Panc1 (cell line): Measurements from ENCODE around the gene RAB7B. TPM values are rescaled to one million over a fixed set of nuclear protein-coding genes. Genes with fewer than 3 reads are reported as not detected.

Source experiments
- ATAC-seq: fragments of 200-7000 bp; cut with Tn5 transposase; 2 replicates; pipeline ENCODE4 v1.9.1; 2020; ENCODE audit warnings: mild to moderate bottlenecking, moderate library complexity
- BruUV-seq: library from RNA; stranded (reverse); fragments of 400-500 nt; replicated peaks from 2 replicates; lab custom pipeline; 2021; lab: Mats Ljungman, UMichigan
- CTCF ChIA-PET: fragments of 300-600 bp; sonication (Branson Sonifier 250); formaldehyde crosslinking; loops from one replicate; lab custom pipeline; 2022; ENCODE audit warnings: antibody characterized with exemption; lab: Charles Lee
- POLR2A ChIA-PET: fragments of 300-600 bp; sonication (Branson Sonifier 250); formaldehyde crosslinking; loops from one replicate; lab custom pipeline; 2022; ENCODE audit warnings: antibody characterized with exemption; lab: Charles Lee
- DNase-seq: peaks from one replicate; pipeline ENCODE4 v3.0.0-alpha.2; 2010; ENCODE audit warnings: low read depth, low spot score
- H3K27ac ChIP-seq: 2 replicates; pipeline ENCODE4 v1.5.1; 2011; ENCODE audit warnings: mild to moderate bottlenecking, low read length, inconsistent platforms
- H3K27me3 ChIP-seq: fragments of 200-500 bp; sonication (Bioruptor generic); 2 replicates; pipeline ENCODE4 v1.6.0; 2014; ENCODE audit warnings: low read length, inconsistent platforms; ENCODE audit not compliant: control insufficient read depth, insufficient read depth
- H3K36me3 ChIP-seq: fragments of 200-500 bp; sonication (Bioruptor generic); 2 replicates; pipeline ENCODE4 v1.5.1; 2014; ENCODE audit warnings: inconsistent platforms, mild to moderate bottlenecking, low read length, moderate library complexity; ENCODE audit not compliant: control insufficient read depth, insufficient read depth
- H3K4me1 ChIP-seq: 2 replicates; pipeline ENCODE4 v1.5.1; 2011; ENCODE audit warnings: inconsistent platforms, mild to moderate bottlenecking, low read length, moderate library complexity; ENCODE audit not compliant: control insufficient read depth, insufficient read depth
- H3K4me3 ChIP-seq, 2 experiments: 2 replicates each; pipeline ENCODE4 v1.5.1; 2011 to 2012; ENCODE audit warnings: low read depth in 2 of 2, low read length in 2 of 2, mild to moderate bottlenecking in 2 of 2, inconsistent platforms in 1 of 2, moderate library complexity in 1 of 2
- H3K9me3 ChIP-seq: fragments of 200-500 bp; sonication (Bioruptor generic); 2 replicates; pipeline ENCODE4 v1.5.1; 2014; ENCODE audit warnings: low read depth, mild to moderate bottlenecking, inconsistent platforms, low read length, moderate library complexity; ENCODE audit not compliant: control insufficient read depth, insufficient read depth
- CTCF ChIP-seq: fragments of 450-650 bp; IDR thresholded peaks from 2 replicates; pipeline ENCODE4 v1.5.1; 2017; ENCODE audit warnings: mild to moderate bottlenecking
- POLR2AphosphoS5 ChIP-seq: IDR thresholded peaks from 2 replicates; pipeline ENCODE4 v1.6.1; 2012; ENCODE audit warnings: mild to moderate bottlenecking, low read depth, low read length, moderate library complexity
- REST ChIP-seq, 2 experiments: IDR thresholded peaks; 2 replicates each; pipeline ENCODE4 v1.6.1; 2011 to 2012; ENCODE audit warnings: low read depth in 2 of 2, control low read depth in 1 of 2, low read length in 1 of 2, mild to moderate bottlenecking in 1 of 2, moderate library complexity in 1 of 2; ENCODE audit not compliant: insufficient read depth in 1 of 2
- SIN3A ChIP-seq: IDR thresholded peaks from 2 replicates; pipeline ENCODE4 v1.6.1; 2012; ENCODE audit warnings: low read depth, mild to moderate bottlenecking, low read length, moderate library complexity, borderline replicate concordance; ENCODE audit not compliant: insufficient read depth
- TCF7L2 ChIP-seq: IDR thresholded peaks from 2 replicates; pipeline ENCODE4 v1.6.1; 2011; ENCODE audit warnings: mild to moderate bottlenecking, low read depth, low read length, inconsistent platforms
- in situ Hi-C: cut with HindIII; loops from 2 replicates; pipeline ENCODE4 v1.10.0; 2016; ENCODE audit warnings: low sequenced_read_pairs, low pct_unique_long_range_greater_than_20kb
- intact Hi-C: fragments of 100-400 bp; cut with micrococcal nuclease; formaldehyde crosslinking; loops from one replicate; pipeline ENCODE4 v1.10.0; 2022; ENCODE audit not compliant: unreplicated experiment
- total RNA-seq: library from RNA; stranded (reverse); gene quantifications from one replicate; pipeline ENCODE4 v1.2.1, GENCODE V29; 2021; ENCODE audit not compliant: unreplicated experiment

RAB7B gene
- total RNA-seq, 1 experiment from 2014 or later: 0.05 TPM

GRCh38 chr1:205927676-205928075 is 75.5 kb downstream of the RAB7B start:
- no TSS peak for BruUV-seq
- ChIA-PET CTCF (no interaction called here), POLR2A (no interaction called here)
- DNase-seq (no peak), ATAC-seq (no peak)
- TF ChIP-seq POLR2AphosphoS5: no peak
- TF ChIP-seq REST (IDR thresholded peaks at IDR 0.05; ENCODE audit: insufficient read depth in 1 of 2, low read depth in 2 of 2, low read length in 1 of 2): no peak
- no peak for TF ChIP-seq TCF7L2
- no peak for TF ChIP-seq CTCF
- TF ChIP-seq SIN3A: no peak
- H3K27me3 ChIP-seq: peaks cover 2% of the 10 kb centered on the region; the same call in 1 of the 2 replicates
- H3K4me1 ChIP-seq: peaks cover 6% of the 10 kb centered on the region; the same call in 1 of the 2 replicates
- H3K36me3 ChIP-seq: no peaks in the 10 kb centered on the region
- intact Hi-C loops (no loop called here), in situ Hi-C loops (no loop called here)
- no peaks in the 10 kb centered on the region for H3K9me3 ChIP-seq
- no peak overlapping the region for H3K27ac ChIP-seq
- no peak overlapping the region for H3K4me3 ChIP-seq

GRCh38 chr1:205927247-205927646 is 75.9 kb downstream of the RAB7B start:
- TF ChIP-seq CTCF: no peak
- TF ChIP-seq TCF7L2: no peak
- TF ChIP-seq POLR2AphosphoS5: no peak
- TF ChIP-seq REST (IDR thresholded peaks at IDR 0.05; ENCODE audit: insufficient read depth in 1 of 2, low read depth in 2 of 2, low read length in 1 of 2): no peak
- no peak for TF ChIP-seq SIN3A
- Histone ChIP-seq H3K27me3 (peaks cover 2% of the 10 kb centered on the region; the same call in 1 of the 2 replicates), H3K4me3 (no peak overlapping the region), H3K9me3 (no peaks in the 10 kb centered on the region), H3K4me1 (peaks cover 6% of the 10 kb centered on the region; the same call in 1 of the 2 replicates), H3K27ac (no peak overlapping the region), H3K36me3 (no peaks in the 10 kb centered on the region)
- CTCF ChIA-PET: no interaction called here
- no TSS peak for BruUV-seq
- POLR2A ChIA-PET: no interaction called here
- ATAC-seq (no peak), DNase-seq (no peak)
- in situ Hi-C loops (no loop called here), intact Hi-C loops (no loop called here)
